GM18520 (cell line): ENCODE measurements around the gene PGC.
A peak's percentile ranks its signal among the peaks of the same experiment; 100 is the strongest.

Experiments
- ATAC-seq: cut with Tn5 transposase; IDR thresholded peaks from one replicate; pipeline ENCODE4 v1.9.1; 2021; ENCODE audit not compliant: unreplicated experiment

The PGC gene

DNA sequence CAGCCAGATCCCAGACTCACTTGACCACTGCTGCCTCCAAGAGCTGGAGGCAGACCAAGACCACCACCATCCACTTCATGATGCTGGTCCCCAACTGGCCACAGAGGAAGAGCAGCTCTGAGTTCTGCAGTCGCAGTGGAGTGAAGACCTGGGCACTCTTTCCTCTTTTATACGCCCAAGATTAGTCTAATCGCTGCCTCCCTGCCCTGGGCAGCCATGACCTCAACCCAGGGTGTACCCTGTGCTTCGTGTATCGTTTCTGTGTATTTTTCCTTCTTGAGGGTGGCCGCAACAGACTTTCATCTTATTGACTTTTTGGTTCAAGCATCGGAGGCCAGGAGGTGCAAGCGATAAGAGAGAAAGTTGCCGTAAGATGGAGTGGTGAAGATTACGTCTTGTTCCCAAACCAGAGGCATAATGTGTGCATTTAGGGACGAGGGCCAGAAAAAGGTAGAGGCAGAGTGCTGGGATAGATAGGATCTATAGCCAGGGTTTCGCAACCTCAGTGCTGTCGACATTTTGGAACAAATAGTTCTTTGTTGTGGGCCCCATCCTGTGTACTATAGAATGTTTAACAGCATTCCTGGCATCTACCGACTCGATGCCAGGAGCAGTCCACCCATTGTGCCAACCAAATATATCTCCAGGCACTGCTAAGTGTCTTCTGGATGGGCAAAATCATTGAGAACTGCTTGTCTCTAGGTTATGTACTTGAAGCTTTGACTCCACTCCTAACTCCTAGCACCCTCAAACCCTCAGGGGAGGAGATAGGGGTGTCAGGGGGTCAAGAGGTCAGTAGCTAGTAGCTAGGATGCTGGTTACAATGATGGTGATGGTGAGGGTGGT lies at the start of gene PGC:
Gene PGC (minus strand): TSS at position 142 of the 846 bp plus-strand sequence. CDS start 63 bp downstream, at position 79.
- no peak for ATAC-seq

DNA sequence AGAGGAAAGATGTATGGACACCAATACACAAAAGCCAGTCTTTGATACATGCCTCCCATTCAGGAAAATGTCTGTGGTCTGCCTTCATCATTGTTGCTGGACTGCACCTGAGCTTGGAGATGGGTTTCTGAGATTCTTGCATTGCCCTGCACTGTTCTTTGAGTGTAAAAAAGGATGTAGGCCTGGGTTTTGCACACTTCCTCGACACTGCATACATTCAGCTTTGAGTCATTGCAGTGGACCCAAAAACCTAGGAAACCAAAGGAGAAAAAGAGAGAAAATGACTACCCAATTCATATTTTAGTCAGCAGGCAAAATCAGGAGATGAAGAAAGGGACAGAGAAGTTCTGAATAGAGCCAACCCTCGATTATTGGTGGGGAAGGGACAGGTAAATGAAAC lies 49.3 kb upstream of the PGC start:
- ATAC-seq: no peak

DNA sequence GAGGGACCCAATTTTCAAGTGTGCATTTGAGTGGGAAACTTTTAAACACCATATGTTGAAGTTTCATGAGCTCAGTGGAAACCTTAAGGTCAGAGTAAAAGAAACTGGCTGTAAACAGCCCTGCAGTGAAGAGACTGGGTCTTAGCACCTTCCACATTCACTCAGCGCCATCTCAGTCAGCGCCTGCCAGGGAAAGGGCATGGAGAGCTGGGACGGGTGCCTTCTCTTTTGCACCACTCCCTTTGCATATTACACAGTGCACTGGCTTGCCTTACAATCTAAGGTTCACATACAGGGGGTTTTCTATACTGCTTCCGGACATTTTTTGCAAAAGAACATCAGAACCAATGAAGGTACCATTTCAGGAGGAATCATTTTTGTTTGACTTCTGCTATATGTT lies 44.8 kb upstream of the PGC start:
- no peak for ATAC-seq

DNA sequence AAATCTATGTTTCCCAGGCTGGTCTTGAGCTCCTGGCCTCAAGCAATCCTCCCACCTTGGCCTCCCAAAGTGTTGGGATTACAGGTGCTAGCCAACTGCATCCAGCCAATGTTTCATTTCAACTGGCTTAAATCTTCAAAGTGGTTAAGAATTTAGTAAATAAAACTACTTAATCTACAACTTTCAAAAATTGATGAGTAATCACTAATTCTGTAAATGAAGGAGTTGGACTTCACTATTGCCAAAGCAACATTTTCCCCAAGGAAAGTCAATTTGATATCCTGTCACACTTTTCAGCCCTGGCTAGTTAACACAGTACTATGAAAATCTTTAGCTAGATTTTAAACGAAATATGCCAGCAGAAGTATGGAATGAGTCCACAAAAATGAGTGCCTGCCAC lies 44.1 kb upstream of the PGC start:
- no peak for ATAC-seq

DNA sequence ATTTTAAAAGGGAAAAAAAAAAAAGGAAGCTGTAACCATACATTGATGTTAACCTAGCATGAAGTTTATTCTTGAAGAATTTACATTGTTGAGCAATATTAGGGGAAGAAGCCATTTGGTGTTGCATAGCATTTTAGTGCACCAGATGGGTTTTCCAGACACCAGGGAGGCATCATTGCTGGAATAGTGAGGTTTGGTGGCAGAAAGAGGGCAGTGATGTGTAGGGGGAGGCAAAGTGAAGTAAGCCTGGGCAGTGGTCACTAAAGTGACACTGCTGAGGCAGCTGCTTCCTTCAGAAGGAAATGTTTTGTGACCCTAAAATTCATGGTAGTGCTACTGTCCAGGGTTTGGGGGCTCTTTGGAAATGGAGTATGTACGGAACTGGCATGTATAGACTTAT lies 42.8 kb upstream of the PGC start:
- no peak for ATAC-seq

DNA sequence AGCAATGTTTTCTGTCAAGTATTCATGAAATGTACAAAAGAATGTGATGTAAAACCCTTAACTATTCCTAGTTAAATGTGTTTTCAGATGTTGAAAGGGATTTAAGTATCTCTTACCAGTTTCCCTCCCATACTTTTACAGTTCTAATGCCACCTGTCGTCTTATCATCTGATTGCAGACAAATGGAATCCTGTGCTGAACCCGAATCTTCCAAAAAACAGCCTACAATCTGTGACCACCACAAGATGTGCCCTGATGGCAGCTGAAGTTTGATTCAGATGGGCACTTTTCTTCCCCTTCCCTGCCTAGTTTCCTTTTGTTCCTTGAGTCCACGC lies 42.2 kb upstream of the PGC start:
- ATAC-seq: no peak

DNA sequence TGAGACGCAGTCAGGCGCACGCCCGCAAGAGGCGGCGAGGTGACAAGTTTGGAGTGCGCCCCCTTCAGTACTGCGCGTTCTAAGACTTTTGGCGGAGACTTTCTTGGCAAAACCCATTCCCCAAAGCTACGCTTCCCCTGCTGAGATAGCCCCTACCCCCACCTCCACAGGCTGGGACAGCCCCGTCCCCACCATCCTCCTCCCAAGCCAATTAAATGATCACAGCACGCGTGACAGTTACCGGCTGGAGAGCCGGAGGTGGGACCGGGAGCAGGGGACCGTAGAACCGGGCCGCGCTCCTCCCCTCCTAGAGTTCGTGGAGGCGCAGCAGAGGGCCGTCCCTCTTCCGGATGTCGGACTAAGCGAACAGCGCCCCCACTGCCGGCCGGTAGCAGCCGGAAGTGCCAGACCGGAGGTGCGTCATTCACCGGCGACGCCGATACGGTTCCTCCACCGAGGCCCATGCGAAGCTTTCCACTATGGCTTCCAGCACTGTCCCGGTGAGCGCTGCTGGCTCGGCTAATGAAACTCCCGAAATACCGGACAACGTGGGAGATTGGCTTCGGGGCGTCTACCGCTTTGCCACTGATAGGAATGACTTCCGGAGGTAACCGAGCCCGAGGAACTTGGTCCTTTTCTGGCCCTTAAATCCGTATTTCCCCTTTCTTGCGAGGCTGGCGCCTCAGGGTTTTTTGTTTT lies 40.2 kb upstream of the PGC start, which contains the start of gene TOMM6:
Gene TOMM6 (plus strand): TSS at position 476 of the 699 bp plus-strand sequence. CDS start 4 bp downstream, at position 480.
- peak; percentile 73 for ATAC-seq

DNA sequence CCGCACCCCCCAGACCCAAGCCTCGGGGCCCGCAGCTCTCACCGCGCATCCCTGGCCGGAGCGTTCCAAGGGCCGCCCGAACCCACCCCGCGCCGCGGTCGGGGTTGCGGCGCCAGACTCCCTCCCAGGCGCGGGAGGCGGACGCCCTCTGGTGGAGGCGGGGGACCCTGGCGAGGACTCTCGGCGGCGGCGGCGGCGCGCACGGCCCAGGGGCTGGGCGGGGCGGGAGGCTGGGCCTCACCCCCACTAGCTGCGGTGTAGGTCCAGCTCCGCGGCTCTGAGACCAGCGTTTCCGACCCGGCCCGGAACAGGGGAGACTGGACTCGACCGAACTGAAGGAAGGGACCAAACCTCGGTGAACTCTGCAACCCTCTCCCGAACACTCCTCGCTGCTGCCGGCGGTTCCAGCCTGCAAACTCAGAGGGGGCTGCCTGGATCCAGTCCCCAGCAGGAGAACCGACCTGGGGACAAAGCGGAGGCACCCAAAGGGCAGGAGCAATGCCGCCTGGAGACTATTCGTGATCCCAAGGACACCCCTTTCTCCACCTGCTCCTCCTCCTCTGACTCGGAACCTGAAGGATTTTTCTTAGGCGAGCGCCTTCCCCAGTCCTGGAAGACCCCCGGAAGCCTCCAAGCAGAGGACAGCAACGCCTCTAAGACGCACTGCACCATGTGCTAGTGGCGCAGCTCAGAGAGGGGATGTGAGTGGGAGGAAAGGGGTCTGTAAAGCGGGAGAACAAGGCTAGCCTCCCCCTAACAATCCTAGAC lies 39.4 kb upstream of the PGC start:
- peak; percentile 46 for ATAC-seq

DNA sequence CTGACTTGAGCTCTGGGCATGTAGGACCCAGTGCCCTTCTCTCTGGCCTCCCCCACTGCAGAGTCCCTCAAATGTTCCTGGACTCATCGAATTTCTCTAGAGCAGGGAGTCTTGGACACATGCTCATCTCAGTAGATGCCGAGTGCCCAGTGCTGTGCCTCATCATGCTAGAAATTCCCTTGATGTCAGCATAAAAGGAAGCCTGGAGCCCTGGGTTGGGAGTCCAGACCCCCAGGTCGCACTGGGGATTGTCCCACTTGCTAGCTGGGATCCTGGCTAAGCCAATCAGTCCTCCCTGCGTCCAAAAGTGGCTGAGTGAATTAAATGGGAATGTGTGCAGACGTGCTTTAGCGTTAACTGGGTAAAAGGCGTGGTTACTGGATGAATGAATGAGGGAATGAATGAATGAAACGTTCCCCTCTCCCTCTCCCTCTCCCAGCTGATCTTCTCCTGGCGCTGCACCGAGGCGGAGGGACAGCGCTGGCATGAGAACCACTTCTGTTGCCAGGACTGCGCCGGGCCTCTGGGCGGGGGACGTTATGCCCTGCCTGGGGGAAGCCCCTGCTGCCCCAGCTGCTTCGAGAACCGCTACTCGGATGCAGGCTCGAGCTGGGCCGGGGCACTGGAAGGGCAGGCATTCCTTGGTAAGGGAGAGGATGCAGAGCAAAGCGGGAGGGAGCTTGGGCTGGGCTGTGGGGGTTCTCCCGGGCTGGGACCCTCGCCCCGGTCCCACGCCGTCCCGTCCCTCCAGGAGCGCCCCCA lies 38.7 kb upstream of the PGC start:
- ATAC-seq: no peak

DNA sequence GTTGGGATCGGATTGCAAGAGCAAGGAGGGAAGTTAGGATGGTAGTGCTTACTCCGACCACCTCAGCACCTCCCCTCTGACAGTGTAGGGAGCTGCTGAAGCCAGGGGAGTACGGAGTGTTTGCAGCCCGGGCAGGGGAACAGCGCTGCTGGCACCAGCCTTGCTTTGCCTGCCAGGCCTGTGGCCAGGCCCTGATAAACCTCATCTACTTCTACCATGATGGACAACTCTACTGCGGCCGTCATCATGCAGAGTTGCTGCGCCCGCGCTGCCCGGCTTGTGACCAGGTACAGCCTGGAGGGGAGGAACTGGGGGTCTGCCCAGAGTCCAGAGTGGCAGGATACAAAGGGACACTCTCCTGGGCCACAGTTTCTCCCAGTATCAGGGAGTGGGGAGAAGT lies 38.1 kb upstream of the PGC start:
- no peak for ATAC-seq

DNA sequence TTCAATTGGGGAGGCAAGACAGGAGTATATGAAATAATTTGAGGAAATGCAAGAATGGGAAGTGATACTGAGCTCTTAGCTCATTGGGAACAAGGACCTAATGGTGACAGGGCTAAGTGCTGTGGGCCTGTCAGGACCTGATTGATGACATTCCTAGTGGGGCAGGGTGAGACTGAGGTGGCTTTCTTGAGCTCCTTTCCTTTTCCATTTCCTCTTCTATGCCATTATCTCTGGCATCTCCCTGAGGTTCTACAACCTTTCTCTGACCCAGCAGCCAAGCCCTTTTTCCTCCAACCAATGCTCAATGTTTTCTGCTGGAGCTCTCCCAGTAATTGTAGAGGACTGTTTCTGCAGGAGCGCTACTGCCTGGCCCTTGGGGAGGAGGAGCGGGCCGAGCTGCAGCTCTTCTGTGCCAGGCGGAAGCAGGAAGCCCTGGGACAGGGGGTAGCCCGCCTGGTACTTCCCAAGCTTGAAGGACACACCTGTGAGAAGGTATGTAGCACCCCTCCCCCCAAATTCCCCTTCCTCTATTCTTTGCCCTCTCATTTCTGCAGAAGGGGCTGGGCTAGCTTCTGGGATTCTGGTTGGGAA lies 37.5 kb upstream of the PGC start:
- ATAC-seq: no peak

DNA sequence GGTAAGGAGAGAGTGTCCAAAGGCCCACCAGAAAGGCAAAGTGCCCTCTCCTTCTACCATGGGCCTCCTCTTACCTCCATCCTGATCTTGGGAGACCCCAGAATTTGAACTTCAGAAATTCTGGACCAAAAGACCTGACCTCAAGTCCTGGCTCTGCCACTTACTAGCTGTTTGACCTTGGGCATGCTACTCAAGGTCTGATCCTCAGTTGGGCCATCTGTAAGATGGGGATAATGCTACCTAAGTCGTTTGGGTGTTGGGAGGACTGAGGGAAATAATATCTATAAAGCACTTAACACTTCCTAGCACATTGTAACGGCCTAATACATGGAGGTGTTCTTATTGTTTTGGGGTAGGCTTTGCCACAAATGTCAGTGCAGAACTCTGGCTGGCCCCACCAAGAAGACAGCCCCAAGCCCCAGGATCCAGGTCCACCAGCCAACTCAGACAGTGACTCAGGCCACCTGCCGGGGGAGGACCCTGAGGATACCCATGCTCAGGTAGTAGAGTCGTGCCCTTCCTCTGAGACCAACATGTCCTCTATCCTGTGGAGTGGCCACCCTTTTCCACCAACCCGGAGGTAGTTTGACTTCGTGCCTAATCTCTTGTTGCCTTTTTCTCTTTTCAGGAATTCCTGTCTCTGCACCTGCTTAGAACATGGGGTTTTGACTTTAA lies 36.0 kb upstream of the PGC start:
- ATAC-seq: no peak

DNA sequence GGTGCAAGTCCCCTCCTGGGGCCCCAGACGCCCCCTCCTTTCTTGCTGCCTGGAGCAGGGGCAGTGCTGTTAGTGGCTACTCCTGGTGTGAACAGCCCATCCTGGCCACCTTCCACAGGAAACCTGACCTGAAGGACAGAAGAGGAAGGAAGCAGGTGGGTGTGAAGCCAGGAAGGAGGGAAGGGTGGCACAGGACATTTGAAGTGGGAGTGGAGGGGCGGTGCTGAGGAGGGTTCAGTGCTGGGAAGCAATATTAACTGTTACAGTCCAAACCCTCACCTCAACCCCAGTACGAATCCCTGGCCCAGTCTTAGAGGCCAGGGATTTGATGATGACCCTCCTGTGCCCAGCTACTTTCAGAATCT lies 34.2 kb upstream of the PGC start:
- ATAC-seq: no peak

DNA sequence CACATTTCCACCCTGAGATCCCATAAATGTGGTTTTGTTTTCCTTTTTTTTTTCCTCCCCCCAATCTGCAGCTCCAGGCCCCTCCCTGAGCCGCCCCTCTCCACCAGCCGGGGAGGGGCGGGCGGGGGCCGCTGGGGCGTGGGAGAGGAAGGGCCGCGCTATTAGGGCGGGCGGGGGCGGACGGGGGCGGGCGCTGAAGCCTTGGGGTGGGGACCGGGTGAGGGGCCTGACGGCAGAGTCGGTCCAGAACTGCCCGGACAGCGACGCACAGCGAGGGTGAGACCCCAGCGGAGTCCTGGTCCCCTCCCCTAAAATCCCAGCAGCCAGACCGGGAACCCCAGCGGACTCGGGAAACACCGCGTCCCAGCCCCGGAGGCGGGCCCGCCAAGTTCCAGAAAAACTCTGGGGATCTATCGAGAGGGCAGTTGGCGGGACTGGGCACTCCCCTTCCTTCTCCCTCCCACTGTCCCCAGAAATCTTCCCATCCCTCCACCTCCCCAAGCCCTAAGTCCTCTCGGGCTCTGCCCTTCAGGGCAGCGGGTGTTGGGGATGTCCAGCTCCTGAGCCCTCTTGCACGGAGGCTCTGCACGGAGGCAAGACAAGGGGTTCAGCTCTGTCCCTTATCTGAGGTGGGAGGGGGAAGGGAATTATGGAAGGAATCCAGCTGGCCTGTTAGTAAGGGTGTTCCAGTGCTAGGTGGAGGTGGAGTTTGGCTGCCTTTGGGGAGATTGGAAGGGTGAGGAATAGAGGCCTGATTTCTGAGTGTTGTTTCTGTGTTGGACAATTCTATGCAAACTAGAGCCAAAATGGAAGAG lies 33.6 kb upstream of the PGC start, which contains the start of gene PRICKLE4:
Gene PRICKLE4 (plus strand): TSS at position 232 of the 815 bp plus-strand sequence. CDS start 2,692 bp downstream, outside the sequence.
- ATAC-seq: no peak

DNA sequence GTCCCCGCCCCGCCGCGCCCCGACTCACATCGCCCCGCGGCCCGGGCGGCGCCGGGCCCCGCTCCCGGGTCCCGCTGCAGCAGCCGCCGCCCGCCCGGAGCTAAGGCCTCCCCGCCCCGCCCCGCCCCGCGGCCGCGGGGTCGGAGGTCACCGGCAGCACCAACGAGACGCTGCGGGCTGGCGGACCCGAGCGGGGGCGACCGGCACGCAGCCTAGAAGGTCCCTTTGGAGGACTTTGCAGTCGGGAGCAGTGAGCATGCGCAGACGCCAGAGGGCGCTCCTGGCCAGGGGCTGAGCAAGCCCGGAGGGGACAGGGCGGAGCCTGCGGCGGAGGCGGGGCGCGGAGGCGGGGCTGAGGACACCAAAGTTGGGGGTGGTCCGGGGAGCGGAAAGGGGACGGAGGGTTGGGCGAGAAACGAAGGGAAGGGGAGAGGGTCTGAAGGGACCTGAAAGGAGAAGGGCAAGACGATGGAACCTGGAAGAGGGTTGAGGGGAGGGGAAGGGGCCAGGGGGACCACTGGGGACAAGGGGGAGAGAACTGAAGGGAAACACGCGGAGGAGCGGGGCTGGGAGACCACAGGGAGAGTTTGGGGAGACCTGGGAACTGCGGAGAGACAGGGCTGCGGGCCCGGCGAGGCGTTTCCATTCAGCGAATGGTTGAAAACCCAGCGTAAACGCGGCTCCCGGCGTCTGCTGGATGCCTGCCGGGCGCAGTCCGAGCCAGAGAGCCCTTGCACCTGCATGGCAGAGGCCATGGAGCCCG lies 32.8 kb upstream of the PGC start, which contains the start of gene FRS3:
Gene FRS3 (minus strand): TSS at position 113 of the 763 bp plus-strand sequence. CDS start 2,913 bp downstream, outside the sequence.
- peak; percentile 94 for ATAC-seq

DNA sequence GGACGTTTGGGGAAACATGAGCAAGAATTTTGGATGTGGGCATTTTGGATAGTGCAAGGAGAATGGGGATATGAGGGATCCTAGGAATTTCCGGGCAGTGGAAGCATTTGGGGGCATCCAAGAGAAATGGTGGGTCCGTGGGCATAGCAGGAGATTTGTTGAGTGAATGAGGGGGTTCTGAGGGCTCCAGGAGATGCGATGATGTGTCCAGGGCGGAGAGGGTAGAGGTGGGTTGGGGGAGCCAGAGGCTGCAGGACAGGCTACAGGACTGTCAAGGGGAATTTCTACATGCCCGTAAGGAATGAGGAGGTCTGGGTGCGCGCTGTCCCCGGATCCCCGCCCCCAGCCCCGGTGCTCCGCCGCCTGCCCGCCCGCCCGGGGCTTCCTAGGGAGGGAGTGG lies 32.1 kb upstream of the PGC start:
- ATAC-seq: no peak

DNA sequence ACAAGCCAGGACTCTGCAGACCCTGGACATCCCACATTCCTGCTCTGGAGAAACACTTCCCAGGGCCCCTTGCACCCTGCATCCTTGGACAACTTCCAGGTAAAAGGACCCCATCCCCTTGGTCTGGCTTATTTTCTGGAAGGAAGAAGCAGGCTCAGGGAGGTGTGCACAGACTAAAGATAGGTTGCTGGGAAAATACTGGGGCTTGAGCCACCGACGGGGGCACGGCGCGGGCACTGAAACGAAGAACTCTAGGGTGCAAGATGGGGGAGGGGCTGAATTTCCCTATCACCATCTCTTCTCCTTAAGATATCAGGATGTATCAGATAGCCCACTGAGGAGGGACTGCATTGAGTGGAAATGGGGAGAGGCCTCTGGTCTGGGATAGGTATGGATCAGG lies 31.7 kb upstream of the PGC start:
- ATAC-seq: no peak
